Measurements from ENCODE around the gene PRADC1.
A peak's percentile ranks its signal among the peaks of the same experiment; 100 is the strongest.
"Not testable (repeated sequence)": the region's sequence is repeated elsewhere in the genome, so short reads cannot be mapped to it uniquely, and the experiment has no call there.

PRADC1 gene

GRCh38 chr2:73263540-73264331, 30.7 kb upstream of the PRADC1 start:
- Mint-ChIP-seq H3K27me3 (no peaks in the 10 kb centered on the region), H3K36me3 (peaks cover 40 to 50% of the 10 kb centered on the region in 2 donors), H3K9me3 (no peaks in the 10 kb centered on the region), H3K4me3 (no peak overlapping the region), H3K27ac (no peak overlapping the region), H3K4me1 (peaks cover 9 to 10% of the 10 kb centered on the region in 2 donors)
- ATAC-seq (replicated peaks) (no peak), DNase-seq (no peak)

- H3K4me3 Mint-ChIP-seq: not testable (repeated sequence)
Measured at GRCh38 chr2:73262691-73263429, 29.8 kb upstream of the PRADC1 start.

GRCh38 chr2:73262108-73262651, 29.1 kb upstream of the PRADC1 start:
- Mint-ChIP-seq H3K27ac (no peak overlapping the region), H3K36me3 (peaks cover 32 to 39% of the 10 kb centered on the region in 2 donors), H3K9me3 (no peaks in the 10 kb centered on the region), H3K4me3 (no peak overlapping the region), H3K4me1 (peaks cover 0 to 6% of the 10 kb centered on the region in 2 donors), H3K27me3 (no peaks in the 10 kb centered on the region)
- ATAC-seq (replicated peaks) (no peak), DNase-seq (no peak)

More at GRCh38 chr2:73262691-73263429, 29.8 kb upstream of the PRADC1 start:
- not testable (repeated sequence) for ATAC-seq (replicated peaks); H3K4me1 Mint-ChIP-seq; H3K9me3 Mint-ChIP-seq; H3K27me3 Mint-ChIP-seq; DNase-seq
- H3K27ac Mint-ChIP-seq: peak overlapping the region; percentile 77
- peaks cover 34 to 42% of the 10 kb centered on the region in 2 donors for H3K36me3 Mint-ChIP-seq

- Mint-ChIP-seq H3K36me3 (peaks cover 28 to 41% of the 10 kb centered on the region in 2 donors), H3K27ac (no peak overlapping the region), H3K4me1 (peaks cover 0 to 4% of the 10 kb centered on the region in 2 donors), H3K4me3 (no peak overlapping the region), H3K9me3 (no peaks in the 10 kb centered on the region), H3K27me3 (no peaks in the 10 kb centered on the region)
- DNase-seq: no peak
- peak in 1 of 2 donors; percentile 27 for ATAC-seq (replicated peaks)
Measured at GRCh38 chr2:73260338-73260984, 27.4 kb upstream of the PRADC1 start.

- Mint-ChIP-seq H3K4me1 (peaks cover 4 to 5% of the 10 kb centered on the region in 2 donors), H3K36me3 (peaks cover 27 to 47% of the 10 kb centered on the region in 2 donors), H3K27me3 (no peaks in the 10 kb centered on the region), H3K4me3 (no peak overlapping the region), H3K27ac (peak overlapping the region; percentile 38), H3K9me3 (no peaks in the 10 kb centered on the region)
- ATAC-seq (replicated peaks): no peak
- DNase-seq: no peak
Measured at GRCh38 chr2:73259704-73260337, 26.8 kb upstream of the PRADC1 start.

GRCh38 chr2:73259276-73259675, 26.2 kb upstream of the PRADC1 start:
- Mint-ChIP-seq H3K9me3 (no peaks in the 10 kb centered on the region), H3K4me1 (peaks cover 4 to 6% of the 10 kb centered on the region in 2 donors), H3K4me3 (no peak overlapping the region), H3K27me3 (no peaks in the 10 kb centered on the region), H3K27ac (peak overlapping the region; percentile 65), H3K36me3 (peaks cover 31 to 47% of the 10 kb centered on the region in 2 donors)
- DNase-seq (no peak), ATAC-seq (replicated peaks) (no peak)

GRCh38 chr2:73258913-73259215, 25.8 kb upstream of the PRADC1 start:
- ATAC-seq (replicated peaks) (no peak), DNase-seq (no peak)
- Mint-ChIP-seq H3K4me1 (peaks cover 4 to 6% of the 10 kb centered on the region in 2 donors), H3K36me3 (peaks cover 28 to 46% of the 10 kb centered on the region in 2 donors), H3K9me3 (no peaks in the 10 kb centered on the region), H3K27me3 (no peaks in the 10 kb centered on the region), H3K27ac (peak overlapping the region; percentile 65), H3K4me3 (no peak overlapping the region)

- ATAC-seq (replicated peaks) (no peak), DNase-seq (no peak)
- Mint-ChIP-seq H3K27me3 (no peaks in the 10 kb centered on the region), H3K9me3 (no peaks in the 10 kb centered on the region), H3K27ac (no peak overlapping the region), H3K4me3 (no peak overlapping the region), H3K4me1 (peaks cover 4 to 6% of the 10 kb centered on the region in 2 donors), H3K36me3 (peaks cover 23 to 44% of the 10 kb centered on the region in 2 donors)
Measured at GRCh38 chr2:73258186-73258912, 25.3 kb upstream of the PRADC1 start.

GRCh38 chr2:73257425-73258125, 24.5 kb upstream of the PRADC1 start:
- Mint-ChIP-seq H3K27ac (peak overlapping the region; percentile 70), H3K36me3 (peaks cover 19 to 46% of the 10 kb centered on the region in 2 donors), H3K27me3 (no peaks in the 10 kb centered on the region), H3K4me1 (peaks cover 4 to 6% of the 10 kb centered on the region in 2 donors), H3K9me3 (no peaks in the 10 kb centered on the region), H3K4me3 (no peak overlapping the region)
- DNase-seq: no peak
- no peak for ATAC-seq (replicated peaks)

- Mint-ChIP-seq H3K27ac (peak overlapping the region; percentile 70), H3K4me1 (peaks cover 4 to 6% of the 10 kb centered on the region in 2 donors), H3K9me3 (no peaks in the 10 kb centered on the region), H3K36me3 (peaks cover 19 to 50% of the 10 kb centered on the region in 2 donors), H3K4me3 (no peak overlapping the region), H3K27me3 (no peaks in the 10 kb centered on the region)
- ATAC-seq (replicated peaks) (no peak), DNase-seq (no peak)
Measured at GRCh38 chr2:73257021-73257420, 24.0 kb upstream of the PRADC1 start.

GRCh38 chr2:73256618-73256922, 23.5 kb upstream of the PRADC1 start:
- no peak overlapping the region for H3K4me3 Mint-ChIP-seq
- no peak for DNase-seq
- peak overlapping the region; percentile 70 for H3K27ac Mint-ChIP-seq
- peaks cover 4 to 6% of the 10 kb centered on the region in 2 donors for H3K4me1 Mint-ChIP-seq
- ATAC-seq (replicated peaks): peak in 1 of 2 donors; percentile 6
- no peaks in the 10 kb centered on the region for H3K9me3 Mint-ChIP-seq
- peaks cover 19 to 50% of the 10 kb centered on the region in 2 donors for H3K36me3 Mint-ChIP-seq
- H3K27me3 Mint-ChIP-seq: no peaks in the 10 kb centered on the region

GRCh38 chr2:73255907-73256617, 23.0 kb upstream of the PRADC1 start:
- Mint-ChIP-seq H3K27ac (peak overlapping the region; percentile 70), H3K4me1 (peaks cover 4 to 6% of the 10 kb centered on the region in 2 donors), H3K27me3 (no peaks in the 10 kb centered on the region), H3K9me3 (no peaks in the 10 kb centered on the region), H3K36me3 (peaks cover 19 to 51% of the 10 kb centered on the region in 2 donors), H3K4me3 (no peak overlapping the region)
- ATAC-seq (replicated peaks): peak in 1 of 2 donors; percentile 15
- no peak for DNase-seq

Data from stimulated activated naive B cell treated with anti-CD40 and anti-IgM and Interleukin-4, amounts not matched to agents 10 μg/mL and 1 μg/mL and 100 μg/mL, for 72 hours (primary cell).